ENCODE measurements around the gene CCDC188.

The CCDC188 gene

GRCh38 chr22:20105456-20106204, 45.2 kb downstream of the CCDC188 start:
- no peak for DNase-seq (ENCODE audit: low read depth)

GRCh38 chr22:20102203-20102780, 48.6 kb downstream of the CCDC188 start:
- DNase-seq (ENCODE audit: low read depth) = no peak

- no peak for DNase-seq (ENCODE audit: low read depth)
These were observed 49.2 kb downstream of the CCDC188 start for GRCh38 chr22:20101638-20102037.

- DNase-seq (ENCODE audit: low read depth) = no peak
These were observed 51.6 kb downstream of the CCDC188 start for GRCh38 chr22:20099099-20099711.

Measured in stromal cell of bone marrow (primary cell).